ENCODE data around the gene MYO1E. TPM values are rescaled to one million over a fixed set of nuclear protein-coding genes. Genes with fewer than 3 reads are reported as not detected.
A peak's percentile ranks its signal among the peaks of the same experiment; 100 is the strongest.

The MYO1E gene
- total and polyA plus RNA-seq, 4 donors: 28.7 to 46.1 (median 38.7) TPM

GRCh38 chr15:59329570-59330350 lies 42.9 kb downstream of the MYO1E start:
- 93% methylated on average over 4 of the region's 6 CpGs for WGBS (ENCODE audit: insufficient coverage)
- H3K27me3 ChIP-seq (ENCODE audit: control insufficient read depth, insufficient read depth, low read length): no peaks in the 10 kb centered on the region
- H3K27ac ChIP-seq (ENCODE audit: low read depth, low read length): no peak overlapping the region
- no peak for DNase-seq (ENCODE audit: low read depth in 4 of 6, low spot score in 6 of 6)
- H3K4me1 ChIP-seq (ENCODE audit: control insufficient read depth, insufficient read depth, low read length): no peaks in the 10 kb centered on the region
- no peaks in the 10 kb centered on the region for H3K36me3 ChIP-seq (ENCODE audit: control insufficient read depth, insufficient read depth, low read length)
- H3K9me3 ChIP-seq (ENCODE audit: control insufficient read depth, insufficient read depth, low read length): no peaks in the 10 kb centered on the region
- H3K4me3 ChIP-seq (ENCODE audit: low read depth, low read length): no peak overlapping the region

- no peaks in the 10 kb centered on the region for H3K27me3 ChIP-seq (ENCODE audit: control insufficient read depth, insufficient read depth, low read length)
- no CpG with 5 or more reads among the region's 4 CpGs for WGBS (ENCODE audit: insufficient coverage)
- no peak overlapping the region for H3K27ac ChIP-seq (ENCODE audit: low read depth, low read length)
- no peak overlapping the region for H3K4me3 ChIP-seq (ENCODE audit: low read depth, low read length)
- no peaks in the 10 kb centered on the region for H3K4me1 ChIP-seq (ENCODE audit: control insufficient read depth, insufficient read depth, low read length)
- no peaks in the 10 kb centered on the region for H3K9me3 ChIP-seq (ENCODE audit: control insufficient read depth, insufficient read depth, low read length)
- no peaks in the 10 kb centered on the region for H3K36me3 ChIP-seq (ENCODE audit: control insufficient read depth, insufficient read depth, low read length)
- no peak for DNase-seq (ENCODE audit: low read depth in 4 of 6, low spot score in 6 of 6)
These were observed 43.6 kb downstream of the MYO1E start for GRCh38 chr15:59329091-59329490.

- DNase-seq (ENCODE audit: low read depth in 4 of 6, low spot score in 6 of 6): no peak
- no peaks in the 10 kb centered on the region for H3K9me3 ChIP-seq (ENCODE audit: control insufficient read depth, insufficient read depth, low read length)
- peaks cover 2% of the 10 kb centered on the region for H3K27me3 ChIP-seq (ENCODE audit: control insufficient read depth, insufficient read depth, low read length)
- no peak overlapping the region for H3K4me3 ChIP-seq (ENCODE audit: low read depth, low read length)
- WGBS (ENCODE audit: insufficient coverage): 74% methylated on average over 2 of the region's 3 CpGs
- no peaks in the 10 kb centered on the region for H3K36me3 ChIP-seq (ENCODE audit: control insufficient read depth, insufficient read depth, low read length)
- H3K27ac ChIP-seq (ENCODE audit: low read depth, low read length): no peak overlapping the region
- no peaks in the 10 kb centered on the region for H3K4me1 ChIP-seq (ENCODE audit: control insufficient read depth, insufficient read depth, low read length)
These were observed 44.7 kb downstream of the MYO1E start for GRCh38 chr15:59327942-59328341.

GRCh38 chr15:59326856-59327255 lies 45.8 kb downstream of the MYO1E start:
- 92% methylated on average over 2 of the region's 6 CpGs for WGBS (ENCODE audit: insufficient coverage)
- Histone ChIP-seq H3K4me1 (ENCODE audit: control insufficient read depth, insufficient read depth, low read length) (no peaks in the 10 kb centered on the region), H3K9me3 (ENCODE audit: control insufficient read depth, insufficient read depth, low read length) (no peaks in the 10 kb centered on the region), H3K36me3 (ENCODE audit: control insufficient read depth, insufficient read depth, low read length) (no peaks in the 10 kb centered on the region), H3K27me3 (ENCODE audit: control insufficient read depth, insufficient read depth, low read length) (peaks cover 2% of the 10 kb centered on the region), H3K4me3 (ENCODE audit: low read depth, low read length) (no peak overlapping the region), H3K27ac (ENCODE audit: low read depth, low read length) (no peak overlapping the region)
- DNase-seq (ENCODE audit: low read depth in 4 of 6, low spot score in 6 of 6): no peak

- Histone ChIP-seq H3K27me3 (ENCODE audit: control insufficient read depth, insufficient read depth, low read length) (peaks cover 2% of the 10 kb centered on the region), H3K36me3 (ENCODE audit: control insufficient read depth, insufficient read depth, low read length) (no peaks in the 10 kb centered on the region), H3K4me3 (ENCODE audit: low read depth, low read length) (no peak overlapping the region), H3K9me3 (ENCODE audit: control insufficient read depth, insufficient read depth, low read length) (no peaks in the 10 kb centered on the region), H3K27ac (ENCODE audit: low read depth, low read length) (no peak overlapping the region), H3K4me1 (ENCODE audit: control insufficient read depth, insufficient read depth, low read length) (no peaks in the 10 kb centered on the region)
- no peak for DNase-seq (ENCODE audit: low read depth in 4 of 6, low spot score in 6 of 6)
- WGBS (ENCODE audit: insufficient coverage): no CpG with 5 or more reads among the region's 2 CpGs
These were observed 50.5 kb downstream of the MYO1E start for GRCh38 chr15:59322056-59322759.

- no peaks in the 10 kb centered on the region for H3K36me3 ChIP-seq (ENCODE audit: control insufficient read depth, insufficient read depth, low read length)
- no peaks in the 10 kb centered on the region for H3K4me1 ChIP-seq (ENCODE audit: control insufficient read depth, insufficient read depth, low read length)
- whole genome bisulfite sequencing (ENCODE audit: insufficient coverage): no CpG with 5 or more reads among the region's 4 CpGs
These were observed 51.5 kb downstream of the MYO1E start for GRCh38 chr15:59321000-59321689.

GRCh38 chr15:59317211-59317610 lies 55.5 kb downstream of the MYO1E start:
- Histone ChIP-seq H3K36me3 (ENCODE audit: control insufficient read depth, insufficient read depth, low read length) (no peaks in the 10 kb centered on the region), H3K4me3 (ENCODE audit: low read depth, low read length) (no peak overlapping the region), H3K4me1 (ENCODE audit: control insufficient read depth, insufficient read depth, low read length) (peaks cover 6% of the 10 kb centered on the region), H3K27ac (ENCODE audit: low read depth, low read length) (no peak overlapping the region), H3K27me3 (ENCODE audit: control insufficient read depth, insufficient read depth, low read length) (no peaks in the 10 kb centered on the region), H3K9me3 (ENCODE audit: control insufficient read depth, insufficient read depth, low read length) (no peaks in the 10 kb centered on the region)
- DNase-seq (ENCODE audit: low read depth in 4 of 6, low spot score in 6 of 6): no peak
- WGBS (ENCODE audit: insufficient coverage): no CpG with 5 or more reads among the region's 1 CpG

More at GRCh38 chr15:59321000-59321689, 51.5 kb downstream of the MYO1E start:
- H3K4me3 ChIP-seq (ENCODE audit: low read depth, low read length): no peak overlapping the region
- H3K27me3 ChIP-seq (ENCODE audit: control insufficient read depth, insufficient read depth, low read length): peaks cover 2% of the 10 kb centered on the region
- no peak overlapping the region for H3K27ac ChIP-seq (ENCODE audit: low read depth, low read length)
- H3K9me3 ChIP-seq (ENCODE audit: control insufficient read depth, insufficient read depth, low read length): no peaks in the 10 kb centered on the region
- DNase-seq (ENCODE audit: low read depth in 4 of 6, low spot score in 6 of 6): no peak

- DNase-seq (ENCODE audit: low read depth in 4 of 6, low spot score in 6 of 6): peak in 3 of 6 donors; percentile 43 to 83 (median 64)
- 83% methylated on average over 1 of the region's 6 CpGs for WGBS (ENCODE audit: insufficient coverage)
- no peaks in the 10 kb centered on the region for H3K27me3 ChIP-seq (ENCODE audit: control insufficient read depth, insufficient read depth, low read length)
- H3K27ac ChIP-seq (ENCODE audit: low read depth, low read length): no peak overlapping the region
- H3K9me3 ChIP-seq (ENCODE audit: control insufficient read depth, insufficient read depth, low read length): no peaks in the 10 kb centered on the region
- no peaks in the 10 kb centered on the region for H3K36me3 ChIP-seq (ENCODE audit: control insufficient read depth, insufficient read depth, low read length)
- H3K4me1 ChIP-seq (ENCODE audit: control insufficient read depth, insufficient read depth, low read length): peaks cover 6% of the 10 kb centered on the region
- H3K4me3 ChIP-seq (ENCODE audit: low read depth, low read length): no peak overlapping the region
These were observed 56.7 kb downstream of the MYO1E start for GRCh38 chr15:59315914-59316451.

GRCh38 chr15:59313641-59314332 lies 58.9 kb downstream of the MYO1E start:
- 43% methylated on average over 4 of the region's 6 CpGs for WGBS (ENCODE audit: insufficient coverage)
- DNase-seq (ENCODE audit: low read depth in 4 of 6, low spot score in 6 of 6): peak in 2 of 6 donors; percentile 50 to 78
- H3K4me1 ChIP-seq (ENCODE audit: control insufficient read depth, insufficient read depth, low read length): peaks cover 6% of the 10 kb centered on the region
- no peaks in the 10 kb centered on the region for H3K27me3 ChIP-seq (ENCODE audit: control insufficient read depth, insufficient read depth, low read length)
- H3K4me3 ChIP-seq (ENCODE audit: low read depth, low read length): no peak overlapping the region
- no peaks in the 10 kb centered on the region for H3K36me3 ChIP-seq (ENCODE audit: control insufficient read depth, insufficient read depth, low read length)
- no peaks in the 10 kb centered on the region for H3K9me3 ChIP-seq (ENCODE audit: control insufficient read depth, insufficient read depth, low read length)
- no peak overlapping the region for H3K27ac ChIP-seq (ENCODE audit: low read depth, low read length)
